LHCN-M2 (cell line): ENCODE data around the gene CARNS1. TPM values are rescaled to one million over a fixed set of nuclear protein-coding genes. Genes with fewer than 3 reads are reported as not detected.

Experiments used
- DNase-seq: peaks from one replicate; pipeline ENCODE4 v3.0.0-alpha.2; 2012; ENCODE audit warnings: low read depth
- total RNA-seq: library from RNA; depleted of rRNA; stranded (reverse); fragments of >200 nt; gene quantifications from 2 replicates; pipeline ENCODE4 v1.2.3, GENCODE V29; 2014

The CARNS1 gene
- total RNA-seq, 1 experiment from 2014 or later: 0.40 TPM

DNA sequence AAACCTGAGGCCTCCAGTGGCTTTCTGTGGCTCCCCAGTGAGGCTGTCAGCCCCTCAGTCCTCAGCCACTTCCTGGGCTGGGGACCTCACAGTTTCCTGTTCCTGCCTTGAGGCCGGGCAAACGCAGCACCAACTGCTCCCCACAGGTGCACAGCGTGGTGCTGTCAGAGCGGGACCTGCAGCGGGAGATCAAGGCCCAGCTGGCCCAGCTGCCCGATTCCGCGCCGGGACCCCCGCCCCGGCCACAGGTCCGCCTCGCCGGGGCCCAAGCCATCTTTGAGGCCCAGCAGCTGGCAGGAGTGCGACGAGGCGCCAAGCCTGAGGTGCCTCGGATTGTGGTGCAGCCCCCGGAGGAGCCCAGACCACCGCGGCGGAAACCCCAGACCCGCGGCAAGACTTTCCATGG is 6.2 kb upstream of the CARNS1 start:
- DNase-seq: no peak

DNA sequence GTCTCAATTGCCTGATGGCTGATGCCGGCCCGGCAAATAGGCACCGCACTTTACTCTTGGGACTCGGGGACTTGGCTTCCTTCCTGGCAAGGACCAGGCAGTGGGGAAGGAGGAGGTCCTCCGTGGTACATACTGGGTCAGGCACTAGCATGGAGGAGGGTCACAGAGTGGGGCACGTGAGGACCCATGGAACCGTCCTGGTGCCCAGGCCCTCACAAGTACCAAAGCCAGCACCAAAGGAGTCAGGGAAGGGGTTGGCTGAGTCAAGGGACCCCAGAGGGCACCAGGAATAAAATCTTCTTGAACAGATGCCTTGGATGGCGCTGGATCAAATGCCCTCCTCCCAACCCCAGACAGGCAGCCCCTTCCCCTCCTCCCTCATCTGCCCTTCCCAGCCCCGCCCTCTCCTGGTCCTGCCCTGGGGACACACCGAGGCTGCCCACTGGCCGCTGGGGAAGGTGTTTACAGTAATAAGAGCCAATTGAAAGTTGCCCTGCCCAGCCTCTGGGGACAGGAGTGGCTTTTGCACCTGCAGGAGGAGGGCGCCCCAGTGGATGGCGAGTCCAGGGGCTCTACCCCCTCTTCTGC is 5.6 kb upstream of the CARNS1 start:
- DNase-seq: no peak

DNA sequence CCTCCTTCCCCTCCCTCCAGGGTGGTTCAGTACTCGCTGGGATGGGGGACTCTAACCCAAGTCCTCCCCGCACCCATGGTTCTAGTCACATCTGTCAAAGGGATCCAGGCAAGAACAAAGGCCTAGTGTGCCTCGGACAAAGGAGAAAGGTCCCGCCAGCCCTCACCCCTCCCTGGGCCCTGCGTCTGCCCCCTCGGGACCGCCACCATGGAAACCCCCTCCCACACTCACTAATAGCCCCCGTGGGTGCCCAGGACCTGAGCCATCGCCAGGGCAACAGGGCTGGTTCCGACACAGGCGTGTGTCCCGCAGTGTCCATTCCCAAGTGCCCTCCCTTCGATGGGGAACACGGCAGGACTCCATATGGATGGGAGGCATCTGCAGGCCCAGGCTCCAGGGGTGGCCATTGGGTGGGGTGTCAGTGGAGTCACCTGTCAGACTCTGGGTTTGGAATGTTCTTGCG is 5.1 kb upstream of the CARNS1 start:
- no peak for DNase-seq

DNA sequence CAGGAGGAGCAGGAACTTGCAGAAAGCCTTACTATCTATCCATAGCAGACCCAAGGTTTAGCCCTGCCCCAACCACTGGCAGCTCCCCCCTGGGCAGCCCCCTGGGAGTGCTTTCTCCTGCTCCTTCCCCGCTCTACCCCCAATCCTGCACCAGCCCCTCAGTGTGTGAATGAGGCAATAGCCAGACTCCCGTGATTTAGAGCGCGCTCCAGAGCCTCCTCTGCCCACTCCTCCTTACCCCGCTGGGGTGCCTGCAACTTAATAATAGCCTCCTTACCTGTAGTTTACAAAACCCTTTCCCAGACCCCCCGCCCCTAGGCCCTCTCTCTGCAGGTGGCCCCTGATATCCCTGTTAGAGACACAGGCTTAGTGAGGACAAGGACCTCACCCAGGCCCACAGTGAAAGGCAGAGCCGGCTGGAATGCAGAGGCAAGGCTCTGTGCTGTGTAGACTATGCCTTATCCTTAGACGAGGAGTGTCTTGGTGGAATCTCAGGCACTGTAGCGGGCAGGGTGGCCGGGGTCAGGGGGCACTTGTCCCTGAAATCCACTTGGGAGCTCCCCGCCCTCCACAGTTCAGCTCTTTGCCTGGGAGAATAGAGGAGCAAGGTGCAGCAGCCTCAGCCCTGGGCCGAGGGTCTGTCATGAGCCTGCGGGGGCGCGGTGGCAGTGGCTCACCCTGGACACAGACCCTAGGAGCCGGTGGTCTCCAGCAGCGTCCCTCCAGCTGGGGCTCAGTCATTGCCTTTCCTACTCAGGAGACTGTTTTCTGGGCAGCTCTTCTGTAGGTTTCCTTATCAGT is 4.3 kb upstream of the CARNS1 start:
- no peak for DNase-seq

DNA sequence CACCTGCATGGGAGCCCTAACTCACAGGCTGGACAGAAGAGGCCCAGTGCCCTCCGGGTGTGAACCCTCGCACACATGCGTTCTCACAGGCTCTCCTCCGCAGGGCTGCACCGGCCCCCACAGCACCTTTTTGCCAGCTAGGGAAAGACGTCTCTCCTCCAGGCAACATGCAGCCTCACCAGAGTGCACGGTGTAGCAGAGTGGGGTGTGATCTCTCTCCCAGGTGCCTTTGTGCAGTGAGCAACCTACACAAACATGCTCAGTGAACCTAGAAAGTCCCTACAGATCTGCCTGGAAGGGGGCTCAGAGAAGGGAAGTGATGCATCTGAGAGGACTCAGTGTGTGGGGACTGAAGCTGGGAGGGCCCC is 3.7 kb upstream of the CARNS1 start:
- no peak for DNase-seq

DNA sequence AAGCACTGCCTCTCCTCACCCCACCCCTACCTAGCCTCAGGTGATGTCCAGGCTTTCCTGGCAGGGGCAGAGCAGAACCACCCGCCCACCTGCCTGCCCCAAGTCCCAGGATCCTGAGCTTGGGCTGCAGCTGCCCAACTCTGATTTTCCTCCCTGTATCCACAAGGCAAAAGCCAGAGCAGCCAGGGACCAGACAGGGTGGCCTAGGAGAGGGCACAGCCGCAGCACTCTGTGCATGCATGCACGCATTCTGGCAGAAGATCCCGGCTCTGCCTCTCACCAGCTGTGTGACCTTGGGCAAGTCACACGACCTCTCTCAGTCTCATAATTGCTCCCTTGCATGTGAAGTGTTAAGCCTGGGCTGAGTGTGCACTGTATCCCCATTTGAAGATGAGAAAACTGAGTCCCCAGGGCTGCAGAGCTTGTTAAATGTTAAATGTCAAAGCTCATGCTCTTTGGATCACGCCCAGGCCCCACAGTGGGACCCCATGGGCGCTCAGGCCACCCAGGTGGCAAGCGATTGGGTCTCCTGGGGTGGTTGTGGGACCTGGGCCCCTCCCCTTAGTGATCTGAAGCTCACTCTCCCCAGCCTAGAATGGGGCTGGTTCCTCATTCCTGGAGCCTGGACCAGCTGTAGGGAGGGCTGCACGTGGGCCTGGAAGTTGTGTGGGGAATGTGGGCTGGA is 2.8 kb upstream of the CARNS1 start:
- peak; percentile 17 for DNase-seq

DNA sequence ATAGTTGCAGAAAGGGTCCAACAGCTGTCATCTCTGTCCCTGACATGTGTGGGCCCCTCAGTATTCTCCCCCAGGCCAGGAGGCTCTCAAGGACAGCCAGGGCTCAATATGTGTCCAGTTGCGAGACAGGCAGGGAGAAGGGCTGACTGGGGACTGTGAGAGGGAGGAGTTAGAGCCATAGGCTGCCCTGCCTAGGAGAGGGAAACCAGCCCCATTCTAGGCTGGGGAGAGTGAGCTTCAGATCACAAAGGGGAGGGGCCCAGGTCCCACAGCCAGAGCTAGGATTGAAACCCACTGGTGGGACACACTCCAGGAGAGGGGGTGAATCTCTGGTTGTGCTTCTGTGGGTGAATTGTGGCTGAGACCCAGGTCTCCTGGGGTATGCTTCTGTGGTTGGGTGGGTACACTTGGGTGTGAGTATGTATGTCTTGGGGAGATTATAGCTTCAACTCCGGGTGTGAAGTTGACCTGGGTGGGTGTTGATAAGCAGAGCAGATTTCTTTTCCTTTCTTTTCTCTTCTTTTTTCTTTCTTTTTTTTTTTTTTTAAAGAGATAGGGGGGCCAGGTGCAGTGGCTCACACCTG is 2.1 kb upstream of the CARNS1 start:
- DNase-seq: no peak

DNA sequence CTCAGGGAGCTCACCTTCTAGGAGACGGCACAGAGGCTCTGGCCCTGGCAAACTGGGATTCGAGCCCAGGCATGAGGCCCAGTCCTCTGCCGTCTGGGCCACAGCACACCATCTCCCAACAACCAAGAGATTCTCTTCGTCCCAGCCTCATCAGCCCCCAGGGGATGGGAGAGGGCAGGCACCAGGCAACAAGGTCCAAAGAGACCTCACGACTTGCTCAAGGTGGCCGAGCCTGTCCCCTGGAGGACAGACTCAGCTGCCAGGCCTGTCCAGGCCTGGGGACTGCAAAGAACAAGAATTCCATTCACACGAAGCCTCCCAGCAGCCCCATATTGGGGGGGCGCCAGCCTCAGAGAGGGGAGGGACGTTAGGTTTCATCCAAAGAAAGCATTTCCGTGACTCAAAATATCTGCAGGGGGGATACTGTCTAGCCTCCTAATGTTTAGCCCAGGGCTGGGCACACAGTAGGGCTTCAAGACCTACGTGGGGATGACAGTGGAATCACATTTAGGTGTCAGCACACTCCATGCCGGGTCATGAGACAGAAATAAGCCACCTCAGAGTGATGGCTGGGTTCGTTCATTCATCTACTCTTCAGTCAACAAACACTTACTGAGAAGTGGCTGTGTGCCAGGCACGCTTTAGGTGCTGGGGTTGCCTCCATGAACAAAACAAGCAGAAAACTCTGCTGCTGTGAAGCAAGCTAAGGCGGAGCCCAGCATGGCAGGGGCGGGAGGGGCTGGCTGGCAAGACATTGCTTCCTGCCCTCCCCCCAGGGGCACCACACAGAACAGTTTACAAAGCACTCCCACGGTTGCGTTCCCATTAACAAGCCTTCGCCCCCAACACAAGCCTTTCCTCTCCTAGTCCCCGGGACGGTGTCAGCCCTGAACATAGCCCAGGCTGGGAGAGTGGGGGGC is 1.2 kb downstream of the CARNS1 start:
- DNase-seq: peak; percentile 28

DNA sequence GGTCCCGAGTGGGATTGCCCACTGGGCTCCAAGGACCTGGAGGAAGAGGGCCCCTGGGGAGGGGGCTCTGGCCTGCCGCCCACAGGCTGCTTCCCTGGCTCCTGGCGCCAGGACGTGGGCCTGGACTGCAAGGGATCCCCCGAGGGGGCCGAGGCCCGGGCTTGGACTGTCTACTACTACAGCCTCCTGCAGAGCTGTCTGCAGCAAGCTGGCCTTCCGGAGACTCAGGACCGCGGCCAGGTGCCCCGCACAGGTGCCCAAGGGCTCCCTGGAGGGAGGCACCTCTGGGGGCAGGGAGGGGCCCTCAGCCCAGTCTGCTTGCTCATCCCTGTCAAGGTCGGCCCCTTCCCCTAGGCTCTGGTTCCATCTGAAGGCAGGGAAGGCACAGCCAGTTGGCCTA is 1.9 kb downstream of the CARNS1 start:
- no peak for DNase-seq

DNA sequence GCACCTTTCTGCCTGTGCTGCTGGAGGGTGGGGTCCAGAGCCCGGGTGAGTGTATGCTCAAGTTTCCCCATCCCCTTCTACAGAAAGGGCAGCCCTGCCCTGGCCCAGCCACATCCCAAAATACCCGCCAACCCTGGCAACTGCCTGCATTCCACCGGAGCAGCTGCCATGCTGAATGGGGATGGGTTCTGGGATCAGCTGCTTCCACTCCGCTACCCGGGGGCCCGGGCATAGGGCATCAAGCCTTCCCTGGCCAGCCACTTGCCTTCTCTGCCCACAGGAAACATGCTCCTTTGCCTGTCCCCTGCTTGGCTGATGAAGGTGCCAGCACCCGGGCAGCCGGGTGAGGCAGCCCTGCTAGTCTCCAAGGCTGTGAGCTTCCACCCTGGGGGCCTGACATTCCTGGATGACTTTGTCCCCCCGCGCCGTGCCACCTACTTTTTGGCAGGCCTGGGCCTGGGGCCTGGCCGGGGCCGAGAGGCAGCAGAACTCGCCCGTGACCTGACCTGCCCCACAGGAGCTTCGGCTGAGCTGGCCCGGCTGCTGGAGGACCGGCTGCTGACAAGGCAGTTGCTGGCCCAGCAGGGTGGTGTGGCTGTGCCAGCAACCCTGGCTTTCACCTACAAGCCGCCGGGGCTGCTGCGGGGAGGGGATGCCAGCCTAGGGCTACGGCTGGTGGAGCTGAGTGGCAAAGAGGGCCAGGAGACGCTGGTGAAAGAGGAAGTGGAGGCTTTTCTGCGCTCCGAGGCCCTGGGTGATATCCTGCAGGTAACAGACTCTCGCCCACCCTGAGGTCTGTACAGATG is 3.2 kb downstream of the CARNS1 start:
- DNase-seq: peak; percentile 64

DNA sequence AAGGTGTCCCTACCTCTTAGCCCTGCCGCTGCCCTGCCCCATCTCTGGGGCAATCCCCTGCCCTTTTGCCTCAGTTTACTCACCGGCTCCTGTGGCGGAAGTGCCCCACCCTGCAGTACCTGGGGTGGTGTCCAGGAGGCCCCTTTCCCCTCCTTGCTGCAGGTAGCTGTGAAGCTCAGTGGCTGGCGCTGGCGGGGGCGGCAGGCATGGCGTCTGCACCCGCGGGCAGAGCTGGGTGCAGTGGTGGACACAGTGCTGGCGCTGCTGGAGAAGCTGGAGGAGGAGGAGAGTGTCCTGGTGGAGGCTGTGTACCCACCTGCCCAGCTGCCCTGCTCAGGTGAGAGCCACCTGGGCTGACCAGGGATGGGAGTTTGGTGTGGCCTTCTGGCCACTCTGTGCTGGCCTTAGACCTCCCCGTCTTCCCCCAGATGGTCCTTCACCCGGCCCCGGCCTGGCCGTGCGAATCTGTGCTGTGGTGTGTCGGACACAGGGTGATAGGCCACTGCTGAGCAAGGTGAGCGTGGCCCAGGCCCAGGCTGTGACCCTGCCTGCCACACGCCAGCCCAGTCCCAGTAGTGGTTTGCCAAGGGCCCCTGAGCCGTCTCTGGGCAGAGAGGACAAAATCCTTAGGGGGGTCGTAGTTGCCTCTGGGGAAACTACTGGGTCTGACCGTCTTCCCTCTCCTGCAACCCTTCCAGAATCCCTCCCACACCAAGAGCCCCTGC is 4.0 kb downstream of the CARNS1 start:
- no peak for DNase-seq

DNA sequence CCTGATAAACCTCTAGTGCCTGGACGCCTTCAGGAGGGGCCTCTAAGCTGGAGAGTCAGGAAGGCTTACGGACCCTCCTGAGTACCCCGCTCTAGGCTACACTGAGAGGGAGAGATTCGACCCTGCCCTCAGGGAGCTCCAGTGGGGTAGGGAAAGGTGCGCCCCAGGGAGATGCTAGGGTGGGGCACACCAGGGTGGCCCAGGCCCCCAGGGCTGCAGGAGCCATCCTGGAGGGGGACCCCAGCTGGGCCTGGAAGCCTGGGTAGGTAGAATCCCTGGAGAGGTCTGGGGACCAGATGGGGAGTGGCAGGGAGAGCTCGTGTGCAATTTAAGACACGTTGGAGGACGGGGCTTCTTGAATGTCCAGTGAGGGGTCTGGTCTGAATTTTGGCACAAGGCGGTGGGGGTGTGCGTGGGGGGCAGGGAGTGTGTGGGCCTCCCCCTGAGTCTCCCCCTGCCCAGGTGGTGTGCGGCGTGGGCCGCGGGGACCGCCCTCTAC is 4.7 kb downstream of the CARNS1 start:
- no peak for DNase-seq

DNA sequence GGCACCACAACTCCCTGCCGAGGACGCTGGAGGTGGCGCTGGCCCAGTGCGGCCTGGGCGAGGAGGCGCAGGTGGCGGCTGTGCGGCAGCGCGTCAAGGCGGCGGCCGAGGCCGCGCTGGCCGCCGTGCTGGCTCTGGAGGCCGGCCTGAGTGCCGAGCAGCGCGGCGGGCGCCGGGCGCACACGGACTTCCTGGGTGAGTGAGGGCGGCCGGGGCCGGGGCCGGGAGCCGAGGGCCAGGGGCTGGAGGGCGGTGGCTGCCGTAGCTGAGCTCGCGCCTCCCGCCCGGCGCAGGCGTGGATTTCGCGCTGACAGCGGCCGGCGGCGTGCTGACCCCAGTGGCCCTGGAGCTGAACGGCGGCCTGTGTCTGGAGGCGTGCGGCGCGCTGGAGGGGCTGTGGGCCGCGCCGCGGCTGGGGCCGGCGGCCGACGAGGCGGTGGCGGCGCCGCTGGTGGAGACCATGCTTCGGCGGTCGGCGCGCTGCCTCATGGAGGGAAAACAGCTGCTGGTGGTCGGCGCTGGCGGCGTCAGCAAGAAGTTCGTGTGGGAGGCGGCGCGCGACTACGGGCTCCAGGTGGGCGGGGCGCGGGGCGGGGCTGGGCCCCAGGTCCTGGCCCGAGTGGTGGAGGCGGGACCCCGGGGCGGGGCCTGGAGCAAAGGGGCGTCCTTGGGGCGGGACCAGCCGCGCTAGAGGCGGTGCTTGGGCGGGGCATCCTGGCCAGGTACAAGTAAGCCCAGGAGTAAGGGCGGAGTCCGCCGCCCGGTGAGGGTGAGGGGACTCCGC is 5.4 kb downstream of the CARNS1 start:
- DNase-seq: peak; percentile 87

DNA sequence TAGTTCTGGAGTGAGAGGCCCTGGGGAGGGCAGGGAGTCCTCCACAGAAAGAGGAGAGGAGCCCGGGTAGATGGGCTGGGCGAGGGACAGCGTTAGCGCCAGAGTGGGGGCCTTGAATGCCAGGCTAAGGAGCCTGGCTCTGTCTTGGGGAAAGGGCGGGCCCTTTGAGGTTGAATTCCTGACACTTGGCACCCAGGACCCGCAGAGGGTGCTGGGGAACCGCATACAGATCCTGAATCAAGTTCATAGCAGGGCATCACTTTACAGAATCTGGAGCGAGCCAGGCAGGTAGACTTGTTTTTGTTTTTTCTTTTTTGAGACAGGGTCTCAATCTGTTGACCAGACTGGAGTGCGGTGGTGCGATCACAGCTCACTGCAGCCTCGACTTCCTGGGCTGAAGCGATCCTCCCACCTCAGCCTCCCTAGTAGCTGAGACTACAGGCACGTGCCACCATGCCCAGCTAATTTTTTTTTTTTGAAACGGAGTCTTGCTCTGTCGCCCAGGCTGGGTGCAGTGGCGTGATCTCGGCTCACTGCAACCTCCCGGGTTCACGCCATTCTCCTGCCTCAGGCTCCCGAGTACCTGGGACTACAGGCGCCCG is 6.1 kb downstream of the CARNS1 start:
- no peak for DNase-seq

DNA sequence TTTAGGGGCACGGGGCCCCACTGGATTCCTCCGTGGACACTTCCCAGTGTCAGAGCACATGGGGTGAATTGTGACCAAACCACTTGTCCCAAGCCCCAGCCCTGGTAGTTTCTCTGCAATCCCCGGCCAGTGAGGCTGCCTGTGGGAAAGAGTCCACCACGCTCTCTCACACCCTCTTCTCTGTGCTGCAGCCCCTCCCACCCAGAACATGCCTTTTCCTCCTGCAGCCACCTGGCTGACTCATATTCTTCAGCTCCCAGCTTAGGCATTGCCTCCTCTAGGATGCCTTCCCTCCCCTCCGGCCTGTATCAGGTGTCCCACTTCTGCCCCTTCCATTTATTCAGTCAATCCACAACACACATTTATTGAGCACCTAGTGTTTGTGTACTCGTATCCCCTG is 7.4 kb downstream of the CARNS1 start:
- no peak for DNase-seq

DNA sequence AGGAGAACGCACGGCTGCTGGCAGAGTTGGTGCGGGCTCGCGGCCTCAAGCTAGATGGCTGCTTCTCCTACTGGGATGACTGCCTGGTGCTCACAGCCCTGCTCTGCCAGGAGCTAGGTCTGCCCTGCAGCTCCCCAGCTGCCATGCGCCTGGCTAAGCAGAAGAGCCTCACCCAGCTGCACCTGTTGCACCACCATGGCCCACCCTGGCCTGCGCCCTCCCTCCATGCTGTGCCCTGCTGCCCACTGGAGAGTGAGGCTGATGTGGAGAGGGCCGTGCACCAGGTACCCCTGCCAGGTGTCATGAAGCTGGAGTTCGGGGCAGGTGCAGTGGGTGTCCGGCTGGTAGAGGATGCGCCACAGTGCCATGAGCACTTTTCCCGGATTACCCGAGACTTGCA is 8.0 kb downstream of the CARNS1 start:
- no peak for DNase-seq

DNA sequence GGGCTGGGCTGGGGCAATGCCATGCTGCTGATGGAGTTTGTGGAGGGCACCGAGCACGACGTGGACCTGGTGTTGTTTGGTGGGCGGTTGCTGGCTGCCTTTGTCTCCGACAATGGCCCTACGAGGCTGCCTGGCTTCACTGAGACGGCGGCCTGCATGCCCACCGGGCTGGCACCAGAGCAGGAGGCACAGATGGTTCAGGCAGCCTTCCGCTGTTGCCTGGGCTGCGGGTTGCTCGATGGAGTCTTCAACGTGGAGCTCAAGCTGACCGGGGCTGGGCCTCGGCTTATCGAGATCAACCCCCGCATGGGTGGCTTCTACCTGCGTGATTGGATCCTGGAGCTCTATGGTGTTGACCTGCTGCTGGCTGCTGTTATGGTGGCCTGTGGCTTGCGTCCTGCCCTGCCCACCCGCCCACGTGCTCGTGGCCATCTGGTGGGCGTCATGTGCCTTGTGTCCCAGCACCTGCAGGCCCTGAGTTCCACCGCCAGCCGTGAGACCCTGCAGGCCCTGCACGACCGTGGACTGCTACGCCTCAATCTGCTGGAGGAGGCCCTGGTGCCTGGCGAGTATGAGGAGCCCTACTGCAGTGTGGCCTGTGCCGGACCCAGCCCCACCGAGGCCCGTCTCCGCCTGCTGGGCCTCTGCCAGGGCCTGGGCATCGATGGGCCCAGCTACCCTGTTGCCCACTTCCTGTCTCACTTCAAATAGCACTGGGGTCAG is 8.6 kb downstream of the CARNS1 start:
- no peak for DNase-seq
